ENCODE measurements around the gene SBF2.

SBF2 gene

GRCh38 chr11:9825315-9825714 is 468.7 kb downstream of the SBF2 start:
- no peaks in the 10 kb centered on the region for H3K79me2 ChIP-seq (ENCODE audit: insufficient read depth, low read length)
- no peak overlapping the region for H2AFZ ChIP-seq (ENCODE audit: low read depth, low read length)
- H3K4me3 ChIP-seq (ENCODE audit: low read depth in 1 of 2, low read length in 2 of 2) = no peak overlapping the region
- no peak overlapping the region for H3K4me2 ChIP-seq (ENCODE audit: insufficient read depth, low read length)
- H3K36me3 ChIP-seq (ENCODE audit: insufficient read depth, low read length) = no peaks in the 10 kb centered on the region
- no peaks in the 10 kb centered on the region for H3K4me1 ChIP-seq (ENCODE audit: insufficient read depth, low read length)
- H3K27ac ChIP-seq (ENCODE audit: low read length) = no peak overlapping the region
- H3K9me3 ChIP-seq (ENCODE audit: insufficient read depth, low read length, severe bottlenecking) = no peaks in the 10 kb centered on the region
- H4K20me1 ChIP-seq (ENCODE audit: insufficient read depth, low read length) = no peaks in the 10 kb centered on the region
- no peaks in the 10 kb centered on the region for H3K27me3 ChIP-seq (ENCODE audit: insufficient read depth, low read length, poor library complexity)
- ATAC-seq (ENCODE audit: insufficient read depth, low read depth) = no peak
- no peak for TF ChIP-seq EZH2 (IDR thresholded peaks at IDR 0.05; ENCODE audit: borderline replicate concordance, low read depth, low read length, severe bottlenecking)
- TF ChIP-seq, protein P1, sequence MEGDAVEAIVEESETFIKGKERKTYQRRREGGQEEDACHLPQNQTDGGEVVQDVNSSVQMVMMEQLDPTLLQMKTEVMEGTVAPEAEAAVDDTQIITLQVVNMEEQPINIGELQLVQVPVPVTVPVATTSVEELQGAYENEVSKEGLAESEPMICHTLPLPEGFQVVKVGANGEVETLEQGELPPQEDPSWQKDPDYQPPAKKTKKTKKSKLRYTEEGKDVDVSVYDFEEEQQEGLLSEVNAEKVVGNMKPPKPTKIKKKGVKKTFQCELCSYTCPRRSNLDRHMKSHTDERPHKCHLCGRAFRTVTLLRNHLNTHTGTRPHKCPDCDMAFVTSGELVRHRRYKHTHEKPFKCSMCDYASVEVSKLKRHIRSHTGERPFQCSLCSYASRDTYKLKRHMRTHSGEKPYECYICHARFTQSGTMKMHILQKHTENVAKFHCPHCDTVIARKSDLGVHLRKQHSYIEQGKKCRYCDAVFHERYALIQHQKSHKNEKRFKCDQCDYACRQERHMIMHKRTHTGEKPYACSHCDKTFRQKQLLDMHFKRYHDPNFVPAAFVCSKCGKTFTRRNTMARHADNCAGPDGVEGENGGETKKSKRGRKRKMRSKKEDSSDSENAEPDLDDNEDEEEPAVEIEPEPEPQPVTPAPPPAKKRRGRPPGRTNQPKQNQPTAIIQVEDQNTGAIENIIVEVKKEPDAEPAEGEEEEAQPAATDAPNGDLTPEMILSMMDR (IDR thresholded peaks at IDR 0.05; ENCODE audit: borderline replicate concordance, extremely low read depth, low read length, poor library complexity, severe bottlenecking) = no peak
- no peak for DNase-seq
- no peak overlapping the region for H3K9ac ChIP-seq (ENCODE audit: low read depth, low read length)

- no peaks in the 10 kb centered on the region for H4K20me1 ChIP-seq (ENCODE audit: insufficient read depth, low read length)
- ATAC-seq (ENCODE audit: insufficient read depth, low read depth) (no peak), DNase-seq (no peak)
- H3K4me1 ChIP-seq (ENCODE audit: insufficient read depth, low read length) = no peaks in the 10 kb centered on the region
- TF ChIP-seq, protein P1 (IDR thresholded peaks at IDR 0.05; ENCODE audit: borderline replicate concordance, extremely low read depth, low read length, poor library complexity, severe bottlenecking) = no peak
- TF ChIP-seq EZH2 (IDR thresholded peaks at IDR 0.05; ENCODE audit: borderline replicate concordance, low read depth, low read length, severe bottlenecking) = no peak
- no peaks in the 10 kb centered on the region for H3K79me2 ChIP-seq (ENCODE audit: insufficient read depth, low read length)
- H2AFZ ChIP-seq (ENCODE audit: low read depth, low read length) = no peak overlapping the region
- no peaks in the 10 kb centered on the region for H3K36me3 ChIP-seq (ENCODE audit: insufficient read depth, low read length)
- H3K27ac ChIP-seq (ENCODE audit: low read length) = no peak overlapping the region
- H3K4me2 ChIP-seq (ENCODE audit: insufficient read depth, low read length) = no peak overlapping the region
- no peaks in the 10 kb centered on the region for H3K9me3 ChIP-seq (ENCODE audit: insufficient read depth, low read length, severe bottlenecking)
- H3K4me3 ChIP-seq (ENCODE audit: low read depth in 1 of 2, low read length in 2 of 2) = no peak overlapping the region
- no peak overlapping the region for H3K9ac ChIP-seq (ENCODE audit: low read depth, low read length)
- no peaks in the 10 kb centered on the region for H3K27me3 ChIP-seq (ENCODE audit: insufficient read depth, low read length, poor library complexity)
Observed at GRCh38 chr11:9823887-9824385, 470.1 kb downstream of the SBF2 start.

- no peaks in the 10 kb centered on the region for H3K79me2 ChIP-seq (ENCODE audit: insufficient read depth, low read length)
- H3K36me3 ChIP-seq (ENCODE audit: insufficient read depth, low read length) = no peaks in the 10 kb centered on the region
- TF ChIP-seq EZH2 (IDR thresholded peaks at IDR 0.05; ENCODE audit: borderline replicate concordance, low read depth, low read length, severe bottlenecking) = no peak
- TF ChIP-seq, protein P1 (IDR thresholded peaks at IDR 0.05; ENCODE audit: borderline replicate concordance, extremely low read depth, low read length, poor library complexity, severe bottlenecking) = no peak
- H2AFZ ChIP-seq (ENCODE audit: low read depth, low read length) = no peak overlapping the region
- DNase-seq (no peak), ATAC-seq (ENCODE audit: insufficient read depth, low read depth) (no peak)
- no peak overlapping the region for H3K4me2 ChIP-seq (ENCODE audit: insufficient read depth, low read length)
- H3K27me3 ChIP-seq (ENCODE audit: insufficient read depth, low read length, poor library complexity) = no peaks in the 10 kb centered on the region
- no peaks in the 10 kb centered on the region for H4K20me1 ChIP-seq (ENCODE audit: insufficient read depth, low read length)
- no peaks in the 10 kb centered on the region for H3K4me1 ChIP-seq (ENCODE audit: insufficient read depth, low read length)
- H3K27ac ChIP-seq (ENCODE audit: low read length) = no peak overlapping the region
- H3K9ac ChIP-seq (ENCODE audit: low read depth, low read length) = no peak overlapping the region
- H3K4me3 ChIP-seq (ENCODE audit: low read depth in 1 of 2, low read length in 2 of 2) = no peak overlapping the region
- no peaks in the 10 kb centered on the region for H3K9me3 ChIP-seq (ENCODE audit: insufficient read depth, low read length, severe bottlenecking)
Observed at GRCh38 chr11:9823439-9823838, 470.6 kb downstream of the SBF2 start.
